Tibial artery (tissue), 4 donors: ENCODE data around the gene SND1.

Experiments
- DNase-seq, 2 donors: peaks; one replicate each; pipeline ENCODE4 v3.0.0-alpha.2; 2019
- H3K27ac ChIP-seq, 2 donors: fragments of 200-600 bp; sonication (generic) in 1 of 2; 1 replicate in 1 of 2; 2 replicates in 1 of 2; pipeline ENCODE4 v1.5.1; 2018 to 2019; ENCODE audit warnings: mild to moderate bottlenecking in 1 of 2
- H3K27me3 ChIP-seq, 2 donors: fragments of 200-600 bp; sonication (generic) in 1 of 2; one replicate each; pipeline versions ENCODE4 v1.5.1 to v1.6.0; 2016 to 2019
- H3K36me3 ChIP-seq, 3 donors: fragments of 200-600 bp; sonication (generic) in 2 of 3; one replicate each; pipeline ENCODE4 v1.5.1; 2016 to 2019; ENCODE audit warnings: mild to moderate bottlenecking in 2 of 3
- H3K4me1 ChIP-seq, 4 donors: fragments of 200-600 bp; sonication (generic) in 2 of 4; 1 replicate in 3 of 4; 2 replicates in 1 of 4; pipeline ENCODE4 v1.5.1; 2016 to 2019
- H3K4me3 ChIP-seq, 2 donors: fragments of 200-600 bp; sonication (generic) in 1 of 2; 1 replicate in 1 of 2; 2 replicates in 1 of 2; pipeline ENCODE4 v1.5.1; 2018 to 2019; ENCODE audit warnings: mild to moderate bottlenecking in 2 of 2
- H3K9me3 ChIP-seq, 3 donors: fragments of 200-600 bp; sonication (generic) in 1 of 3; one replicate each; pipeline ENCODE4 v1.5.1; 2016 to 2019
- intact Hi-C: fragments of 100-400 bp; cut with DNase I; formaldehyde crosslinking; loops from one replicate; pipeline ENCODE4 v1.15.0; 2023; ENCODE audit warnings: low total_unique reads
- TF ChIP-seq, protein P1 (sequence below), 2 experiments: fragments of 200-600 bp in 1 of 2; fragments of 450-650 bp in 1 of 2; IDR thresholded peaks; one replicate each; pipeline ENCODE4 v1.5.1; 2017 to 2019; ENCODE audit warnings: antibody characterized with exemption in 2 of 2, mild to moderate bottlenecking in 1 of 2, moderate library complexity in 1 of 2

The SND1 gene

DNA sequence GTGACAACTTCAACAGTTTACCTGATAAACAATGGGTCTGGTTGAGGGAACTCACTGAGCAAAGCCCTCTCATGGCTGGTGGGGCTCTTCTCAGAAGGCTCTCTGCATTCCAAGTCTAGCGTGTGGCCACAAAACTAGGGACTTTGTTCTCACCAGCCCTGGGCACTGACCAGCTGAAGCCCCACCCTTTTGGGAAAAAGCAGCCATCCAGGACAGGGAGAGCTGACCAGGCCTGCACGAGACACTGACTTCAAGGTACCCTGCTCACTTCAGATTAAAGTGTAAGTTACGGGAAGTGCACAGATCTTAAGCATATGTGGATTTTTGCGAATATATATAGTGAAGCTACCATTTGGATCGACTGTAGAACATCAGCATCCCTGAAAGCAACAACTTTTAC is 446.6 kb downstream of the SND1 start:
- intact Hi-C loops, result no loop called here
- Histone ChIP-seq H3K9me3 (no peaks in the 10 kb centered on the region), H3K36me3 (peaks cover 0 to 32% (median 31%) of the 10 kb centered on the region in 3 donors), H3K4me3 (no peak overlapping the region), H3K27me3 (peaks cover 0 to 8% of the 10 kb centered on the region in 2 donors), H3K4me1 (peaks cover 0 to 5% (median 2%) of the 10 kb centered on the region in 4 donors), H3K27ac (no peak overlapping the region)
- TF ChIP-seq, protein P1, sequence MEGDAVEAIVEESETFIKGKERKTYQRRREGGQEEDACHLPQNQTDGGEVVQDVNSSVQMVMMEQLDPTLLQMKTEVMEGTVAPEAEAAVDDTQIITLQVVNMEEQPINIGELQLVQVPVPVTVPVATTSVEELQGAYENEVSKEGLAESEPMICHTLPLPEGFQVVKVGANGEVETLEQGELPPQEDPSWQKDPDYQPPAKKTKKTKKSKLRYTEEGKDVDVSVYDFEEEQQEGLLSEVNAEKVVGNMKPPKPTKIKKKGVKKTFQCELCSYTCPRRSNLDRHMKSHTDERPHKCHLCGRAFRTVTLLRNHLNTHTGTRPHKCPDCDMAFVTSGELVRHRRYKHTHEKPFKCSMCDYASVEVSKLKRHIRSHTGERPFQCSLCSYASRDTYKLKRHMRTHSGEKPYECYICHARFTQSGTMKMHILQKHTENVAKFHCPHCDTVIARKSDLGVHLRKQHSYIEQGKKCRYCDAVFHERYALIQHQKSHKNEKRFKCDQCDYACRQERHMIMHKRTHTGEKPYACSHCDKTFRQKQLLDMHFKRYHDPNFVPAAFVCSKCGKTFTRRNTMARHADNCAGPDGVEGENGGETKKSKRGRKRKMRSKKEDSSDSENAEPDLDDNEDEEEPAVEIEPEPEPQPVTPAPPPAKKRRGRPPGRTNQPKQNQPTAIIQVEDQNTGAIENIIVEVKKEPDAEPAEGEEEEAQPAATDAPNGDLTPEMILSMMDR (IDR thresholded peaks at IDR 0.05), result no peak
- DNase-seq, result no peak

DNA sequence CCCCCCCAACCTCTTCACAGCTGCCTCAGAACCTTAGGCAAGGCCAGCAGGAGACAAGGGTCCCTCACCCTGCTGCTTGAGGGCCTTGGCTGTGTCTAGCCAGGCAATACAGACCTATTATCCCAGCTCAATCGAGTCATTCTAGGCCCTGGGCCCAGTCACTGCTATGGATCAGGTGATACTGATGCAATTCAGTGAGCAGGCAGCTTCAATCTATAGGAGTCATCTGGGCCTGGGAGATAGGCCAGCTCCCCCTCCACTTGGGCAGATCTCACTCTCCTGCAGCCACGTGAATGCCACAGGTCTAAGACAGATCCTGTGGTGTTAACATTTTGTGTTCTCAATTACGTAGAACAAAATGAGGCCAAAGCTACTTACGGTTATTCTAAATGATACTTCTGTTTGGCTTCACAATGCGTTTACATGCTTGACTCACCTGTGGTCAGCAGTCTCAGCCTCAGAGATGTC is 447.2 kb downstream of the SND1 start:
- no peak for DNase-seq
- peaks cover 0 to 25% (median 25%) of the 10 kb centered on the region in 3 donors for H3K36me3 ChIP-seq
- H3K27ac ChIP-seq, result no peak overlapping the region
- intact Hi-C loops, result no loop called here
- H3K9me3 ChIP-seq, result no peaks in the 10 kb centered on the region
- peaks cover 0 to 11% (median 7%) of the 10 kb centered on the region in 4 donors for H3K4me1 ChIP-seq
- TF ChIP-seq, protein P1 (IDR thresholded peaks at IDR 0.05), result no peak
- H3K4me3 ChIP-seq, result no peak overlapping the region
- H3K27me3 ChIP-seq, result peaks cover 0 to 14% of the 10 kb centered on the region in 2 donors

DNA sequence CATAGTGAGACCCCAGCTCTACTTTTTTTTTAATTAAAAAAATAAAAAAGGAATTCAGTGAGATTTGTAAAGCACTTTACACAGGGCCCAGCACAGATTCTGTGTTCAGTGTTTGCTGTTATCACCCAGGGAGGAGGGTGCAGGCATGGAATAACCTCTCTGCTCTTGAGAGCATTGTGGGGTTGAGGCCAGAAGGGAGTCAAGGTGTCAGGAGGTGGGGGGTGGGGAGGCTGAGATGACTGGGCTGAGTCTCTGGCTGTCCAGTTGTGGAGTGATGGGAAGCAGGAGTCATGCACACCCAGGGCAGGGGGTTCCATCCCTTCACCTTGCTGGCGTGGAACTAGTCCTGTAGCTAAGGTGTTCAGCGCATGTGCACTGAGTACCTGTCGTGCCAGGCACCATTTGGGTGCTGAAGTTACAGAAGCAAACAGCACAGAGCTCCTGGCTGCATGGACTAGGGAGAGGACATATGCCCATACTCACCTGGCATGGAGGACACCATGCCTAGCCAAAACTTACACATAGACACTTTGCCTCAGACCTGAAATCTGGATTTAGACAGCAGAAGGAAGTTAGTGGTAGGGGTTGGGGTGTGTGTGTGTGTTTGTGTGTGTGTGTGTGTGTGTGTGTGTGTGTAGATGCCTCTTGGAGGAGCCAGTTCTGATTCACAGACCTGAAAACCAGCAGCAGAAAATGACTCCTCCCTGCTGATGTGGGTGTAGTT is 448.4 kb downstream of the SND1 start:
- Histone ChIP-seq H3K4me1 (peaks cover 0 to 14% (median 9%) of the 10 kb centered on the region in 4 donors), H3K27ac (no peak overlapping the region), H3K27me3 (peaks cover 0 to 20% of the 10 kb centered on the region in 2 donors), H3K4me3 (no peak overlapping the region), H3K9me3 (no peaks in the 10 kb centered on the region), H3K36me3 (peaks cover 0 to 17% (median 13%) of the 10 kb centered on the region in 3 donors)
- intact Hi-C loops, result no loop called here
- TF ChIP-seq, protein P1 (IDR thresholded peaks at IDR 0.05), result no peak
- DNase-seq, result no peak

DNA sequence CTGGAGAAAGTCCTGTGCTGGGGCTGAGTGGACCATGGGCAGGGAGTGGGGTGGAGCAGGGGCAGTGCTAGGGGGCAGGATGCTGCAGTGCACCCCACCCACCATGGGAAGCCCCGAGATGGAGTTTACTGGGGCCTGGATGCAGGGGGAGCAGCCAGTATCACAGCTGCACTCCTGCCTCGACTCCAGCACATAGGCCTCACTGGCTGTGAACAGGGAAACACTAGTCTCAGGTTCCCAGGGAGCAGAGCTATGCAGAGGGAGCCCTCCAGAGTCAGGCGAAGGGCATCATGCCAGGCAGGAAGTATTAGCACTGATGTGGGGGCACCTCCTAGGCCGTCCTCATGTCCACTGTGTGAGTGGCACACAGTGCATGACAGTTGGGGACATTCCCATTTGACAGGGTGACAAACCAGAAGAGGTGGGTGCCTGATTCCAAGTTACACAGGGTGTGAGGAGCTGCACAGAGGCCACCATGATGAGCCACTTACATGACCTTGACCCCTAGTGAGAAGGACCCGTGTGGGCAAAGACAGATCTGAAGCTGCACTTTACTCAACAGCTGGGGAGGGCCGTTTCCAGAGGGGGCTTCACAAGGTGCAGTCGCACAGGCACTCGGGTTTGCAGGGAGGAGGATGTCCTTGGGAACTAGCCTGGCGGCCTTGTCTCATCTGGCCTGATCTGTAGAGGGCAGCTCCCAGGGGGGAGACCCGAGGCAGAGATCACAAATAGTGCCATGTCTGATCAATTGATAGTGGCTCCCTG is 449.1 kb downstream of the SND1 start:
- H3K27me3 ChIP-seq, result peaks cover 0 to 25% of the 10 kb centered on the region in 2 donors
- DNase-seq, result no peak
- H3K9me3 ChIP-seq, result no peaks in the 10 kb centered on the region
- no peak overlapping the region for H3K27ac ChIP-seq
- TF ChIP-seq, protein P1 (IDR thresholded peaks at IDR 0.05), result no peak
- peaks cover 0 to 9% (median 9%) of the 10 kb centered on the region in 3 donors for H3K36me3 ChIP-seq
- intact Hi-C loops, result no loop called here
- peaks cover 0 to 14% (median 9%) of the 10 kb centered on the region in 4 donors for H3K4me1 ChIP-seq
- H3K4me3 ChIP-seq, result no peak overlapping the region

GRCh38 chr7:128102490-128103291 is 450.7 kb downstream of the SND1 start:
- Histone ChIP-seq H3K27me3 (peaks cover 0 to 31% of the 10 kb centered on the region in 2 donors), H3K9me3 (no peaks in the 10 kb centered on the region), H3K27ac (no peak overlapping the region), H3K4me3 (no peak overlapping the region), H3K36me3 (no peaks in the 10 kb centered on the region), H3K4me1 (peaks cover 0 to 14% (median 9%) of the 10 kb centered on the region in 4 donors)
- no peak for DNase-seq
- TF ChIP-seq, protein P1 (IDR thresholded peaks at IDR 0.05), result no peak
- intact Hi-C loops, result no loop called here
